Measurements from ENCODE around the gene AGBL5.

Gene AGBL5

GRCh38 chr2:27080140-27080469 is 28.6 kb downstream of the AGBL5 start:
- H3K27me3 ChIP-seq (ENCODE audit: control insufficient read depth in 1 of 2, insufficient read depth in 2 of 2, low read length in 2 of 2) = no peaks in the 10 kb centered on the region
- H3K4me1 ChIP-seq (ENCODE audit: control insufficient read depth, insufficient read depth, low read length) = peaks cover 92% of the 10 kb centered on the region
- peaks cover 2 to 19% of the 10 kb centered on the region in 2 donors for H3K36me3 ChIP-seq (ENCODE audit: control insufficient read depth in 2 of 2, insufficient read depth in 2 of 2, low read length in 2 of 2)
- no peaks in the 10 kb centered on the region for H3K9me3 ChIP-seq (ENCODE audit: control insufficient read depth in 2 of 2, low read length in 2 of 2)
- peak overlapping the region; percentile 82 to 92 for H3K9ac ChIP-seq (ENCODE audit: low read length in 2 of 2)
- peak overlapping the region; percentile 90 to 93 for H3K4me3 ChIP-seq (ENCODE audit: low read length in 2 of 2)
- H3K27ac ChIP-seq (ENCODE audit: low read length) = peak overlapping the region; percentile 100

GRCh38 chr2:27080603-27080936 is 29.1 kb downstream of the AGBL5 start:
- no peaks in the 10 kb centered on the region for H3K9me3 ChIP-seq (ENCODE audit: control insufficient read depth in 2 of 2, low read length in 2 of 2)
- peak overlapping the region; percentile 90 to 93 for H3K4me3 ChIP-seq (ENCODE audit: low read length in 2 of 2)
- H3K4me1 ChIP-seq (ENCODE audit: control insufficient read depth, insufficient read depth, low read length) = peaks cover 92% of the 10 kb centered on the region
- peak overlapping the region; percentile 100 for H3K27ac ChIP-seq (ENCODE audit: low read length)
- no peaks in the 10 kb centered on the region for H3K27me3 ChIP-seq (ENCODE audit: control insufficient read depth in 1 of 2, insufficient read depth in 2 of 2, low read length in 2 of 2)
- peak overlapping the region; percentile 82 to 92 for H3K9ac ChIP-seq (ENCODE audit: low read length in 2 of 2)
- peaks cover 2 to 19% of the 10 kb centered on the region in 2 donors for H3K36me3 ChIP-seq (ENCODE audit: control insufficient read depth in 2 of 2, insufficient read depth in 2 of 2, low read length in 2 of 2)

GRCh38 chr2:27081984-27082772 is 30.7 kb downstream of the AGBL5 start:
- peaks cover 91% of the 10 kb centered on the region for H3K4me1 ChIP-seq (ENCODE audit: control insufficient read depth, insufficient read depth, low read length)
- H3K9me3 ChIP-seq (ENCODE audit: control insufficient read depth in 2 of 2, low read length in 2 of 2) = no peaks in the 10 kb centered on the region
- no peaks in the 10 kb centered on the region for H3K27me3 ChIP-seq (ENCODE audit: control insufficient read depth in 1 of 2, insufficient read depth in 2 of 2, low read length in 2 of 2)
- H3K36me3 ChIP-seq (ENCODE audit: control insufficient read depth in 2 of 2, insufficient read depth in 2 of 2, low read length in 2 of 2) = peaks cover 2 to 19% of the 10 kb centered on the region in 2 donors
- H3K4me3 ChIP-seq (ENCODE audit: low read length in 2 of 2) = peak overlapping the region; percentile 90 to 93
- no peak overlapping the region for H3K9ac ChIP-seq (ENCODE audit: low read length in 2 of 2)
- H3K27ac ChIP-seq (ENCODE audit: low read length) = peak overlapping the region; percentile 100

- Histone ChIP-seq H3K9ac (ENCODE audit: low read length in 2 of 2) (peak overlapping the region in 1 of 2 donors; percentile 22), H3K4me1 (ENCODE audit: control insufficient read depth, insufficient read depth, low read length) (peaks cover 89% of the 10 kb centered on the region), H3K4me3 (ENCODE audit: low read length in 2 of 2) (peak overlapping the region in 1 of 2 donors; percentile 44), H3K36me3 (ENCODE audit: control insufficient read depth in 2 of 2, insufficient read depth in 2 of 2, low read length in 2 of 2) (peaks cover 2 to 19% of the 10 kb centered on the region in 2 donors), H3K9me3 (ENCODE audit: control insufficient read depth in 2 of 2, low read length in 2 of 2) (no peaks in the 10 kb centered on the region), H3K27ac (ENCODE audit: low read length) (peak overlapping the region; percentile 82), H3K27me3 (ENCODE audit: control insufficient read depth in 1 of 2, insufficient read depth in 2 of 2, low read length in 2 of 2) (no peaks in the 10 kb centered on the region)
Measured at GRCh38 chr2:27082773-27083409, 31.4 kb downstream of the AGBL5 start.

GRCh38 chr2:27083410-27084296 is 32.2 kb downstream of the AGBL5 start:
- Histone ChIP-seq H3K4me3 (ENCODE audit: low read length in 2 of 2) (peak overlapping the region in 1 of 2 donors; percentile 22), H3K4me1 (ENCODE audit: control insufficient read depth, insufficient read depth, low read length) (peaks cover 85% of the 10 kb centered on the region), H3K27me3 (ENCODE audit: control insufficient read depth in 1 of 2, insufficient read depth in 2 of 2, low read length in 2 of 2) (no peaks in the 10 kb centered on the region), H3K36me3 (ENCODE audit: control insufficient read depth in 2 of 2, insufficient read depth in 2 of 2, low read length in 2 of 2) (peaks cover 2 to 19% of the 10 kb centered on the region in 2 donors), H3K9me3 (ENCODE audit: control insufficient read depth in 2 of 2, low read length in 2 of 2) (no peaks in the 10 kb centered on the region), H3K9ac (ENCODE audit: low read length in 2 of 2) (peak overlapping the region in 1 of 2 donors; percentile 22), H3K27ac (ENCODE audit: low read length) (peak overlapping the region; percentile 82)

GRCh38 chr2:27084297-27085061 is 33.0 kb downstream of the AGBL5 start:
- Histone ChIP-seq H3K27ac (ENCODE audit: low read length) (peak overlapping the region; percentile 82), H3K9me3 (ENCODE audit: control insufficient read depth in 2 of 2, low read length in 2 of 2) (no peaks in the 10 kb centered on the region), H3K4me1 (ENCODE audit: control insufficient read depth, insufficient read depth, low read length) (peaks cover 77% of the 10 kb centered on the region), H3K36me3 (ENCODE audit: control insufficient read depth in 2 of 2, insufficient read depth in 2 of 2, low read length in 2 of 2) (peaks cover 2 to 19% of the 10 kb centered on the region in 2 donors), H3K4me3 (ENCODE audit: low read length in 2 of 2) (peak overlapping the region in 1 of 2 donors; percentile 22), H3K9ac (ENCODE audit: low read length in 2 of 2) (peak overlapping the region in 1 of 2 donors; percentile 47), H3K27me3 (ENCODE audit: control insufficient read depth in 1 of 2, insufficient read depth in 2 of 2, low read length in 2 of 2) (no peaks in the 10 kb centered on the region)

- Histone ChIP-seq H3K27ac (ENCODE audit: low read length) (peak overlapping the region; percentile 82), H3K36me3 (ENCODE audit: control insufficient read depth in 2 of 2, insufficient read depth in 2 of 2, low read length in 2 of 2) (peaks cover 2 to 15% of the 10 kb centered on the region in 2 donors), H3K9me3 (ENCODE audit: control insufficient read depth in 2 of 2, low read length in 2 of 2) (no peaks in the 10 kb centered on the region), H3K9ac (ENCODE audit: low read length in 2 of 2) (peak overlapping the region; percentile 47 to 62), H3K4me1 (ENCODE audit: control insufficient read depth, insufficient read depth, low read length) (peaks cover 70% of the 10 kb centered on the region), H3K27me3 (ENCODE audit: control insufficient read depth in 1 of 2, insufficient read depth in 2 of 2, low read length in 2 of 2) (no peaks in the 10 kb centered on the region), H3K4me3 (ENCODE audit: low read length in 2 of 2) (peak overlapping the region; percentile 38 to 76)
Measured at GRCh38 chr2:27085062-27085672, 33.7 kb downstream of the AGBL5 start.

GRCh38 chr2:27085673-27086089 is 34.2 kb downstream of the AGBL5 start:
- no peaks in the 10 kb centered on the region for H3K9me3 ChIP-seq (ENCODE audit: control insufficient read depth in 2 of 2, low read length in 2 of 2)
- H3K27me3 ChIP-seq (ENCODE audit: control insufficient read depth in 1 of 2, insufficient read depth in 2 of 2, low read length in 2 of 2) = no peaks in the 10 kb centered on the region
- H3K4me1 ChIP-seq (ENCODE audit: control insufficient read depth, insufficient read depth, low read length) = peaks cover 65% of the 10 kb centered on the region
- H3K4me3 ChIP-seq (ENCODE audit: low read length in 2 of 2) = peak overlapping the region; percentile 38 to 76
- peak overlapping the region; percentile 82 for H3K27ac ChIP-seq (ENCODE audit: low read length)
- peaks cover 2 to 11% of the 10 kb centered on the region in 2 donors for H3K36me3 ChIP-seq (ENCODE audit: control insufficient read depth in 2 of 2, insufficient read depth in 2 of 2, low read length in 2 of 2)
- peak overlapping the region; percentile 62 to 64 for H3K9ac ChIP-seq (ENCODE audit: low read length in 2 of 2)

GRCh38 chr2:27086090-27086723 is 34.7 kb downstream of the AGBL5 start:
- Histone ChIP-seq H3K4me1 (ENCODE audit: control insufficient read depth, insufficient read depth, low read length) (peaks cover 61% of the 10 kb centered on the region), H3K9ac (ENCODE audit: low read length in 2 of 2) (peak overlapping the region; percentile 62 to 64)

More at GRCh38 chr2:27086090-27086723, 34.7 kb downstream of the AGBL5 start:
- H3K9me3 ChIP-seq (ENCODE audit: control insufficient read depth in 2 of 2, low read length in 2 of 2) = no peaks in the 10 kb centered on the region
- peak overlapping the region; percentile 82 for H3K27ac ChIP-seq (ENCODE audit: low read length)
- H3K36me3 ChIP-seq (ENCODE audit: control insufficient read depth in 2 of 2, insufficient read depth in 2 of 2, low read length in 2 of 2) = peaks cover 2 to 11% of the 10 kb centered on the region in 2 donors
- peak overlapping the region; percentile 38 to 76 for H3K4me3 ChIP-seq (ENCODE audit: low read length in 2 of 2)
- H3K27me3 ChIP-seq (ENCODE audit: control insufficient read depth in 1 of 2, insufficient read depth in 2 of 2, low read length in 2 of 2) = no peaks in the 10 kb centered on the region
